Hepatic stellate cell (primary cell): ENCODE results near the gene ADAMTSL4.
"Not testable (repeated sequence)": the region's sequence is repeated elsewhere in the genome, so short reads cannot be mapped to it uniquely, and the experiment has no call there.

Source experiments
- DNase-seq: peaks from one replicate; pipeline ENCODE4 v3.0.0; 2011; ENCODE audit warnings: low spot score

The ADAMTSL4 gene

DNA sequence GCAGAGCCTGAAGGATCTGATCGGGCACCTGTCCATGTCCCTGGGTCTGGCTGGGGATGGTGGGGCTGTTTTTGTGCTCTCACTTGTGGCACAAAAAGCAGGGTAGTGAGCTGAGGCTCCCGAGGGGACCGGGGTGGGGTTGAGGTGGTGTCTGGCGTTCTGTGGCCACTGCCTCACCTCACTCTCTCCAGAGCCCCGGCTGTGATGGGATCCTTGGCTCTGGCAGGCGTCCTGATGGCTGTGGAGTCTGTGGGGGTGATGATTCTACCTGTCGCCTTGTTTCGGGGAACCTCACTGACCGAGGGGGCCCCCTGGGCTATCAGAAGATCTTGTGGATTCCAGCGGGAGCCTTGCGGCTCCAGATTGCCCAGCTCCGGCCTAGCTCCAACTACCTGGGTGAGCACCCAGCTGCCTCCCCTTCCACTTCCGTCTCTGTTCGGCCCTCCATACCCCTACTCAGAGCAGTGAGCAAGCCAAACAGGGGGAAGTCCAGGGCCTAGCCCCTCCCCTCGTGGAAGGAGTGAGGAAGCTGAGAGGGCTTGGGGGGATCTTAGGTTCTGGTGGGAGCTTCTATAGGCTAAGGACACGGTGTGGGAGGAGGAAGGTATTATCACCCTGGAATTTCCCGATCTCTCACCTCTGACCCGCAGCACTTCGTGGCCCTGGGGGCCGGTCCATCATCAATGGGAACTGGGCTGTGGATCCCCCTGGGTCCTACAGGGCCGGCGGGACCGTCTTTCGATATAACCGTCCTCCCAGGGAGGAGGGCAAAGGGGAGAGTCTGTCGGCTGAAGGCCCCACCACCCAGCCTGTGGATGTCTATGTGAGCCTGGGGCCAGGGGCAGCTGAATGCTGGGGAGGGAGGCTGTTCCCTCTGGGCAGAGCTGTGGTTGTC is 7.0 kb downstream of the ADAMTSL4 start:
- no peak for DNase-seq

DNA sequence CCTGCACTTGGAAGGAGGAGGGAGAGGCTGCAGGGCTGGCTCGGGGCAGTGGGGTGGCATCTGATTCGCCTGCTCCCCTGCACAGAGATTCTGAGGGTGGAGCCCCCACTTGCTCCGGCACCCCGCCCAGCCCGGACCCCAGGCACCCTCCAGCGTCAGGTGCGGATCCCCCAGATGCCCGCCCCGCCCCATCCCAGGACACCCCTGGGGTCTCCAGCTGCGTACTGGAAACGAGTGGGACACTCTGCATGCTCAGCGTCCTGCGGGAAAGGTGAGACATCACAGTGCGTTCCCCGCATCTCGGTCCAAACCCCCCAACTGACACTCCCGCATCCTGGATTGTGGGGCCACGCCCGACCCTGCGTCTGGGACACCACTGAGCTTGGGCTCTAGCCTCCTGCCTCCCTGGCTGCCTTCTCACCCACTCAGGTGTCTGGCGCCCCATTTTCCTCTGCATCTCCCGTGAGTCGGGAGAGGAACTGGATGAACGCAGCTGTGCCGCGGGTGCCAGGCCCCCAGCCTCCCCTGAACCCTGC is 7.9 kb downstream of the ADAMTSL4 start:
- no peak for DNase-seq

DNA sequence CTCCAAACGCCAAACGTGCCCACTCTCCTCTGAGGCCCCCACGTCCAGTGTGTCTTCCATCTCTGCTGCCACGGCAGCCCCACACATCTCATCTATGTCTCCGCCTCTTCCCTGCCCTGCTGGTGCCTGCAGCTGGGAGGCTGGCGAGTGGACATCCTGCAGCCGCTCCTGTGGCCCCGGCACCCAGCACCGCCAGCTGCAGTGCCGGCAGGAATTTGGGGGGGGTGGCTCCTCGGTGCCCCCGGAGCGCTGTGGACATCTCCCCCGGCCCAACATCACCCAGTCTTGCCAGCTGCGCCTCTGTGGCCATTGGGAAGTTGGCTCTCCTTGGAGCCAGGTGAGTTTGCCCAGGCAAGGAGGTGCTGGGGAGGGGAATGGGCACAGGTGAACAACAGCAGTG is 8.6 kb downstream of the ADAMTSL4 start:
- no peak for DNase-seq

DNA sequence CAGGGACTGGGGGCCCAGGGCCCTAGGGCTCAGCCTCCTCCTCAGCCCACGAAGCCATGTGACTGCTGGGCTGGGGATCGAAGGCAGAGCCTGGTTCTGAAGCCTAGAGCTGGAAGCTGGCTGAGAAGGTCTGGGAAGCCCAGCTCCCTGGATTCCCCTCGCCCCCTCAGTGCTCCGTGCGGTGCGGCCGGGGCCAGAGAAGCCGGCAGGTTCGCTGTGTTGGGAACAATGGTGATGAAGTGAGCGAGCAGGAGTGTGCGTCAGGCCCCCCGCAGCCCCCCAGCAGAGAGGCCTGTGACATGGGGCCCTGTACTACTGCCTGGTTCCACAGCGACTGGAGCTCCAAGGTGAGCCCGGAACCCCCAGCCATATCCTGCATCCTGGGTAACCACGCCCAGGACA is 9.1 kb downstream of the ADAMTSL4 start:
- DNase-seq = no peak

DNA sequence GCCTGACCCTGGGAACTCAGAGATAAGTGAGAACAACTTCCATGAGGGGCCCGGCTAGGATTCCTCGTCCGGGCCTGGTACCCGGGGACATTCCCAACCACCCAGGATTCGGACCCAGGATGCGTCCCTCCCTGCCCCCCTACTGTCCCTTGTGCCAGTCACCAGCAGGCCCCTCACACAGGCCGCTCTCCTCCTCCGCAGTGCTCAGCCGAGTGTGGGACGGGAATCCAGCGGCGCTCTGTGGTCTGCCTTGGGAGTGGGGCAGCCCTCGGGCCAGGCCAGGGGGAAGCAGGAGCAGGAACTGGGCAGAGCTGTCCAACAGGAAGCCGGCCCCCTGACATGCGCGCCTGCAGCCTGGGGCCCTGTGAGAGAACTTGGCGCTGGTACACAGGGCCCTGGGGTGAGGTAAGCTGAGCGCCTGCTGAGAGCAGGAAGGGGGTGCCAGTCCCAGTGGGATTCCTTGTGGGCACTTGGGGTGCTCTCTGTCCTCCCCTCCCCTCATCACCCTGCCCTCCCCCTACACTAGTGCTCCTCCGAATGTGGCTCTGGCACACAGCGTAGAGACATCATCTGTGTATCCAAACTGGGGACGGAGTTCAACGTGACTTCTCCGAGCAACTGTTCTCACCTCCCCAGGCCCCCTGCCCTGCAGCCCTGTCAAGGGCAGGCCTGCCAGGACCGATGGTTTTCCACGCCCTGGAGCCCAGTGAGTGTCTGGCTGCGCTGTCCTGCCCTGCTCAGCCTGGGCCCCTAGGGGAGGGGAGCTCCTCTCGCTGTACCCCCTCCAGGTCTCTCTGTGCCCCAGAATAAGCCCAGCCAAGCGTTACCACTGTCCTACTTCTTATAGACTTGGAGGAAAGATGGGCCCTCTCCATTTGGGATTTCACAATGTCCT is 9.8 kb downstream of the ADAMTSL4 start:
- no peak for DNase-seq

DNA sequence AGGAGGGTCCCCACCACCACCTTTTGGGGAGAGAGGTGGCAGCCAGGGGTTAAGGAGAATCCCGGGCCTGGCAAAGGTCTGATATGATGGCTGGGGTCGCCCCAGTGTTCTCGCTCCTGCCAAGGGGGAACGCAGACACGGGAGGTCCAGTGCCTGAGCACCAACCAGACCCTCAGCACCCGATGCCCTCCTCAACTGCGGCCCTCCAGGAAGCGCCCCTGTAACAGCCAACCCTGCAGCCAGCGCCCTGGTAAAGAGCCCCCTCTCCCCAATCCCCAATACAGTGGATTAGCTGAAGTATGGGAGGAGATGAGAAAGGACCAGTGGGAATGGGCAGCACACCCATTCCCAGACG is 10.4 kb downstream of the ADAMTSL4 start:
- DNase-seq = no peak

DNA sequence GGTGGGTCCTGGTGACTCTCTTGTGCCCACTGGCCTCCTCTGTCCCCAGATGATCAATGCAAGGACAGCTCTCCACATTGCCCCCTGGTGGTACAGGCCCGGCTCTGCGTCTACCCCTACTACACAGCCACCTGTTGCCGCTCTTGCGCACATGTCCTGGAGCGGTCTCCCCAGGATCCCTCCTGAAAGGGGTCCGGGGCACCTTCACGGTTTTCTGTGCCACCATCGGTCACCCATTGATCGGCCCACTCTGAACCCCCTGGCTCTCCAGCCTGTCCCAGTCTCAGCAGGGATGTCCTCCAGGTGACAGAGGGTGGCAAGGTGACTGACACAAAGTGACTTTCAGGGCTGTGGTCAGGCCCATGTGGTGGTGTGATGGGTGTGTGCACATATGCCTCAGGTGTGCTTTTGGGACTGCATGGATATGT is 10.8 kb downstream of the ADAMTSL4 start:
- peak; percentile 78 for DNase-seq

DNA sequence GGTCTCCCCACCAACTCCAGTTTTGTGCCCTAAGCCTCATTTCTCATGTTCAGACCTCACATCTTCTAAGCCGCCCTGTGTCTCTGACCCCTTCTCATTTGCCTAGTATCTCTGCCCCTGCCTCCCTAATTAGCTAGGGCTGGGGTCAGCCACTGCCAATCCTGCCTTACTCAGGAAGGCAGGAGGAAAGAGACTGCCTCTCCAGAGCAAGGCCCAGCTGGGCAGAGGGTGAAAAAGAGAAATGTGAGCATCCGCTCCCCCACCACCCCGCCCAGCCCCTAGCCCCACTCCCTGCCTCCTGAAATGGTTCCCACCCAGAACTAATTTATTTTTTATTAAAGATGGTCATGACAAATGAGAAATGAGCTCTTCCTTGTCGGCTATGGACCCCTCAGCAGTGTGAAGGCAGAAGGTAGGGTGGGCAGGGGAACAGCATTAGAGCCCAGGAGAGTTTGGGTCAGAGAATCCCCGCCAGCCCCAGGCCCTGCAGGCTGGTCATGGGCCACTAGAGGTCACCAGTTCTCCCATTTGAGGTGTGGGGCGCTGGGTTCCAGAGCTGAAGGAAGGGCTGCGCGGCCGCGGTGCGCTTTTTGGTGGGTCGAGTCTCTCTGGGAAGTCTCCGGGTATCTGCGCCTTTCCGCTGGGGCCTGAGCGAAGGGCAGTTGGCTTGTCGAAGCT is 11.5 kb downstream of the ADAMTSL4 start:
- DNase-seq = peak; percentile 85

DNA sequence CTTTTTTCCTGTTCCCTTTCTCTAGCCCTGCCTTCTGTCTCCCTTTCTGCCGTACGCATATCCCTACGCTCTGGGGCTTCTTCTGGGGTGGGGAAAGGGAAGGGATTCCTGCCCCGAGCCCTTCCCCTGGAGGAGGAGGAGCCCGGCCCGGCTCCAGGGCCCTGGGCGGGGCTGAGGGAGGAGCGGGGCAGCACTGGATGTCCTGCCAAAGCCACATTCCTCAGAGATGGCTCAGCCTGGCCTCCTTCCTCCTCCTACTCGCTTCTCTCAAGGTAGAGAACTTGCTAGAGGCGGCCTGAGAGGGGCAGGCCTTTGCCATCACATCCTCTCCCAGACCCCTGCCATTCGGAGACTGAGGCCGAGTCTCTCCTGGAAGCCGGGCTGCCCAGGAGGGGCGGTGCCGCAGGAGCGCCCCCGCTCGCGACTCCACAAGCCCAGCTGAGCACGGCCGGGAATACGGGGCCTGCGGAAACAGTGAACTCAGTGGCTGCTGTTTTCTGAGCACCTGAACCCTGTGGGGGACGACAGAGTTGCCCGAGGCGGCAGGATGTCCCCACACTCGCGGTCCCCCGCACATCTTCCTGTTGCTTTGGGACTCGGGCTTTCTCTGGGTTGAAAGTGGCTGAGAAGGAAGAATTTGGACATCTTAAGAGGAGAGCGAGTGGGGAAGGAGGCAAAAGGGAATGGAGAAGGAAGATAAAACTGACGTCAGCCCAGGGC is 12.2 kb downstream of the ADAMTSL4 start:
- peak; percentile 96 for DNase-seq

DNA sequence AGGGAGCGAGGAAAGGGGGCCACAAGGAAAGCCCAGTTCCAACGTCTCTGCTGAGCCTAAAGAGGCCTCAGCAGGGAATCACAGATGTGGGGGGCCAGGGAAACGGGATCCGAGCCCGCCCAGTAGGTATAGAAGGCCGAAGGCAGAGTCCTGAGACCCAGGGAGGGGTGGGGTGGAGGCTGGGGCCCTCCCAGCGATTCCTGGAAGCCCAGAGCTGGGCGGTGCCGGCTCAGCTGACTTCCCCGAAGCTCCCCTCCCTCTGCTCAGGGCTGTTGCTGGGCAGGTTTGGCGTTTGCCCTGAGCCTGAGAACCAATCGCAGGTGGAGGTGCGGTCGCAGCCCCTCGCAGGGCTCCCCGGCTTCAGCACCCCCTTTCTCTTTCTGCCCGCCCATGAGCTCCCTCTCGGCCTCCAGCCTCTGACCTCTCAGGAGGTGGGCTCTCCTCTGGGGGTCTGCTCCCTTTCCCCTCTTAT is 12.8 kb downstream of the ADAMTSL4 start:
- peak; percentile 86 for DNase-seq

DNA sequence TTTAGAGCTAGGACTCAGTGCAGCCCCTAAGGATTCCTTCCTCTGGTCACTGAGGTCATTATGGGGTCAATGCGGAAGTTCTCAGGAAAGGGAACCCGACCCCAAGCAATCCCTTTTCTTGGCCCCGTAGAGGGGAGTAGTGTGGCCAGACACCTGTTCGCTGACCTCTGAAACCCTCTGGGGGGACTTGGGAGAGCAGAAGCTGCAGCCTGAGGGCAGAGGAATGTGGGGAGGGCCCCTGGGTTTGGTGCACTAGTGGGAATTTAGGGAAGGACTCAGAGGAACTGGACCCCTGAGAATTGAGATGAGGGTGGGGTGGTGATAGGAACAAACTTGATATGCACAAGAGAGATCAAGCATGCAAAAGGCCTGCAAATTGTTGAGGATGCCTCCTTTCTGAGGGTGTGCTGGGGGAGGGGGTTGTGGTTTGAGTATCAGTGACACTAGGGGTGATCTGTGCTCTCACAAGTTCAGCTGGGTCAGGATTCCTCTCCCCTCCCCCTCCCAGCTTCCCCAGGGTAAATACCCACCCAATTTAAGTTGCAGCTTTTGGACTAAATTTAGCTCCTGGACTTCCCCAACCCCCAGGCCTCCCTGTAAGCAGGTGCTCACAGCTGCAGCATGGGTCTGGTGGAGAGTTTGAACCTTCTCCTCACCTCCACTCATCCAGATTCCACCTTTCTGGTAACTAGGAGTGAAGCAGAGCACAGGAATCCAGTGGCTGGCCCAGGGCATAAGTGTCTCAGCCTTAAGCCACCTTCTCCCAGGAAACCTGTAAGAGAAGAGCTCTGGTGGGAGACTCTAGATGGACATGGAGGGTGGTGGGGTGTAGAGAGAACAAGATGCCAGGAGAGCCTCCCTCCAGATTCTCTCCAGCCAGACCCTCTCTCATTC is 13.5 kb downstream of the ADAMTSL4 start:
- DNase-seq = no peak

DNA sequence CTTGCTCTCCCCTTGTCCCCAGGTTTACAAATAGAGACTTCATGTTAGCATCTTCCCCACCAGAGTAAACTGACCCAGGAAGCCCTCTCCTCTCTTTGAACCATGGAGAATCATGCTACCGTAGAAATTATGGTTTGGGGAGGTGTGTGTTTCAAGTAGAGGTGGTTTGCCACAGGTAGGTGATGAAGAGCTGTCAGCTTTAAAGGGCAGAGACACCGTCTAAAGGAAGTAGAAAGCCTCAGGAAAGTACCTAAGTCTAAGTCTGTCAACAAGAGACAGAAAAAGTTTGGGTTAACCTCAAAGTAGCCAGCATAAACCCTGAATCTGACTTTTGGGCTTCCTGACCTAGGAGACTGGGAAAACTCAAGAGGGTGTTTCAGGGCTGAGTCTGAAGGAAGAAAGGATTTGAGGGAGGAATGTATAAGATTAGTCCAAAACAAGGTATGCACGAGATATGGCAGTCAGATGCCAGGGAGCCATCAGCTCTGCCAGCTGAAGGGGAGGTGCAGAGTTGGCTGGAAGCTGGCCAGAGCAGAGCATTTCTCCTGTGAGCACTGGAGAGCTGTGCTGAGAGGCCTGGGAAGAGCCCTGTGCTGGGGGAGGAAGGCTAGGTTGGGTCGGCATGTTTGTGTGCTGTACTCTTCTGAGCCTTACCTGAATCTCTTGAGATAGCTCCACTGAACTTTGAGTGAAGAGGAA is 14.3 kb downstream of the ADAMTSL4 start:
- DNase-seq = no peak

DNA sequence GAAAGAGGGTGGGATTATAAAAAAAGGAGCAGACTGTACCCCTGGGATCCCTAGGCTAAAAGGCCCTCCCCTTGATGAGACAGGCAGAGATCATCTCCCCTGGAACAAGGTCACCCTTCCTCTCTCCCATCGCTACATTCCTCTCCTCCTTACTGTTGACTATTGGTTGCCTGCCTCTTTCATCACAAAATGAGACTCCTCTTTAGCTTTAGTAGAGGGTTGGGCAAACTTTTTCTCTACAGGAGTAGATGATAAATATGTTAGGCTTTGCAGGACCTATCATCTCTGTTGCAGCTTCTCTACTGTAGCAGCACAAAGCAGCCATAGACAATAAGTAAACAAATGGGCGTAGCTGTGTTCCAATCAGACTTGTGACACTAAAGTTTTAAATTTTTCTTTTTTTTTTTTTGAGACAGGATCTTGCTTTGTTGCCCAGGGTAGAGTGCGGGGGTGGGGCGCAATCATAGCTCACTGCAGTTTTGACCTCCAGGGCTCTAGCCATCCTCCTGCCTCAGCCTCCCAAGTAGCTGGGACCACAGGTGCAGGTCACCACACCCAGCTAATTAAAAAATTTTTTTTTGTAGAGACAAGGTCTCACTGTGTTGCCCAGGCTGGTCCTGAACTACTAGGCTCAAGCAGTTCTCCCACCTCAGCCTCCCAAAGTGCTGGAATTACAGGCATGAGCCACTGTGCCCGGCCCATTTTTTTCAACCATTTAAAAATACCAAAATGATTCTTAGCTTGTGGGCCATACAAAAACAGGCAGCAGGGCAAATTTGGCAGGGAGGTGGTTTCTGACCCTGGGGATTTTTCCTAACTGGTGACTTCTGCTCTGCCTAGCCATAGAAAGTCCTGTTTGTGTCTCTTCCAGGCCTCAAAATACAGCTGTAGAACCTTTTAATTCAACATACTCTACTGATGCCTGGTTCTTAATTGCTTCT is 15.1 kb downstream of the ADAMTSL4 start:
- no peak for DNase-seq

DNA sequence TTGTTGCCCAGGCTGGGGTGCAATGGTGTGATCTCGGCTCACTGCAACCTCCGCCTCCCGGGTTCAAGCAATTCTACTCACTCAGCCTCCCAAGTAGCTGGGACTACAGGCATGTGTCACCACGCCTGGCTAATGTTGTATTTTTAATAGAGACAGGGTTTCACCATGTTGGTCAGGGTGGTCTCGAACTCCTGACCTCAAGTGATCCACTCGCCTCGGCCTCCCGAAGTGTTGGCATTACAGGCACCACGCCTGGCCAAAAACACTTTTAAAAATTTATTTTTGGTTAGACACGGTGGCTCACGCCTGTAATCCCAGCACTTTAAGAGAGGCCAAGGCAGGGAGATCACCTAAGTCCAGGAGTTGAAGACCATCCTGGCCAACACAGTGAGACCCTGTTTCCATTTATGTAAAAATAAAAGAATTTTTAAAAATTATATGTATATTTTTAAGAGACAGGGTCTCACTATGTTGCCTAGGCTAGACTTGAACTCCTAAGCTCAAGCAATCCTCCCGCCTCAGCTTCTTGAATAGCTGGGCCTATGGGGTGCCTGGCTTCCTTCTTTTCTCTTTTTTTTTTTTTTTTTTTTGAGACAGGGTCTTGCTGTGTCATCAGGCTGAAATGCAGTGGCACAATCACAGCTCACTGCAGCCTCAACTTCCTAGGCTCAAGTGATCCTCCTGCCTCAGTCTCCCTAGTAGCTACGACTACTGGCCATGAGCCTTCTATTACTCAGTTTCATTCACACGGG is 16.2 kb downstream of the ADAMTSL4 start:
- not testable (repeated sequence) for DNase-seq

DNA sequence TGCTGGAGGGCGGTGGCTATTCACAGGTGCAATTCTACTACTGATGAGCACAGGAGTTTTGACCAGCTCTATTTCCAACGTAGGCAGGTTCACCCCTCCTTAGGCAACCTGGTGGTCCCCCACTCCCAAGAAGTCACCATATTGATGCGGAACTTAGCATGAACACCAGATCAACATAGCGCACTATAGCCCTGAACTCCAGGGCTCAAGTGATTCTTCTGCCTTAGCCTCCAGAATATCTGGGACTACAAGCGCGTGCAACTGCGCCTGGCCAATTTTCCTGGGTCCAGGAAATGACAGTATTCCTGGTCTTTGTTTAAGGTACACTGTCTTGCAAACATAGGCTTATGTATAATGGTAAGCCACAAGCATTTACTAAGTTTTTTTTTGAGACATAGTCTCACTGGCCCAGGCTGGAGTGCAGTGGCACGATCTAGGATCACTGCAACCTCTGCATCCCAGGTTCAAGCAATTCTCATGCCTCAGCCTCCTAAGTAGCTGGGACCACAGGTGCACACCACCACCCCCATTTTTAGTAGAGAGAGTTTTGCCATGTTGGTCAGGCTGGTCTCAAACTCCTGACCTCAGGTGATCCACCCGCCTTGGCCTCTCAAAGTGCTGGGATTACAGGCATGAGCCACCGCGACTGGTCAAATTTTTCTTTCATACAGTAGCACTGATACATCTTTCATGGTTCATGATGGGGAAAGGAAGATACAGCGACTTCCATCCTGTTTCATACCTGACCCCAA is 17.6 kb downstream of the ADAMTSL4 start:
- DNase-seq = no peak

DNA sequence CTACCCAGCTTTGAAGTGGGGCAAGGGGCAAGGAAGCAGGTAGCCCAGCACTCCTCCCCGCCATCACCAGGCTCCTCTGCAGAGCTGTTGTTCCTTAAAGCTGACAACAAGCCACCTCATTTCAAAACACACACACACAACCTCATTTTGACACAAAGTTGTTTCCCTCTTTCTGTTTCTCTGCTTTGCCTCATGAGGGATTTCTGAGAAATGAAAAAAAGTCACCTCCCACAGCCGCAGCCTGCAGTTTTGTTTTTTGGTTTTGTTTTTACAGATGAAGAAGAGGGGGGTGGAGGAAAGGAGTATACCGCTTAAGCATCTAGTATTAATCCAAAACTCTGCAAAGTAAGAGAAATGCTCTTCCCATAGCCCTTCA is 18.1 kb downstream of the ADAMTSL4 start:
- DNase-seq = no peak
